HCT116 (cell line): Measurements from ENCODE around the gene BEGAIN. TPM values are rescaled to one million over a fixed set of nuclear protein-coding genes. Genes with fewer than 3 reads are reported as not detected.

Experiments
- ATAC-seq: fragments of 200-7000 bp; cut with Tn5 transposase; 2 replicates; pipeline ENCODE4 v1.9.1; 2020; ENCODE audit warnings: mild to moderate bottlenecking, moderate library complexity
- BruUV-seq: library from RNA; stranded (reverse); fragments of 400-500 nt; replicated peaks from 2 replicates; lab custom pipeline; 2021; lab: Mats Ljungman, UMichigan
- CTCF ChIA-PET: fragments of 300-600 bp; sonication (Branson Sonifier 250); formaldehyde crosslinking; loops from one replicate; lab custom pipeline; 2021; ENCODE audit warnings: antibody characterized with exemption; lab: Charles Lee
- POLR2A ChIA-PET: fragments of 300-600, 350-600 bp; sonication (Branson Sonifier 250); formaldehyde crosslinking; loops from one replicate; lab custom pipeline; 2021; ENCODE audit warnings: antibody characterized with exemption; lab: Charles Lee
- RAD21 ChIA-PET, 2 experiments: fragments of 300-600 bp; sonication (Branson Sonifier 250); formaldehyde crosslinking; loops; one replicate each; lab custom pipeline; 2023; ENCODE audit warnings: low total read pairs in 2 of 2; ENCODE audit not compliant: uncharacterized antibody in 2 of 2, unreplicated experiment in 2 of 2, low non-redundant PET in 1 of 2; lab: Charles Lee
- DNase-seq: peaks from one replicate; pipeline ENCODE4 v3.0.0-alpha.2; 2010; ENCODE audit warnings: low read depth, low spot score
- H2AFZ ChIP-seq: fragments of 200-600 bp; shearing (Covaris generic), sonication (generic); 2 replicates; pipeline ENCODE4 v1.6.1; 2017; ENCODE audit warnings: low read depth, mixed run types, mixed read lengths, antibody characterized with exemption, low read length; ENCODE audit not compliant: poor library complexity, severe bottlenecking
- H3K27ac ChIP-seq: 2 replicates; pipeline ENCODE4 v1.5.1; 2012; ENCODE audit warnings: low read depth, low read length
- H3K27me3 ChIP-seq: fragments of 200-600 bp; sonication (generic); 2 replicates; pipeline ENCODE4 v1.6.1; 2016; ENCODE audit warnings: mixed run types, low read length, mixed read lengths; ENCODE audit not compliant: insufficient read depth
- H3K36me3 ChIP-seq, 2 experiments: fragments of 200-500 bp in 1 of 2; fragments of 200-600 bp in 1 of 2; sonication (Bioruptor generic) in 1 of 2; sonication (generic) in 1 of 2; 2 replicates each; pipeline versions ENCODE4 v1.5.1 to v1.6.1; 2014 to 2016; ENCODE audit warnings: low read length in 2 of 2, inconsistent platforms in 1 of 2, mixed read lengths in 1 of 2, mixed run types in 1 of 2; ENCODE audit not compliant: insufficient read depth in 2 of 2, control insufficient read depth in 1 of 2
- H3K4me1 ChIP-seq, 2 experiments: fragments of 200-600 bp in 1 of 2; sonication (generic) in 1 of 2; 2 replicates each; pipeline versions ENCODE4 v1.5.1 to v1.6.1; 2012 to 2017; ENCODE audit warnings: low read length in 2 of 2, inconsistent platforms in 1 of 2, mild to moderate bottlenecking in 1 of 2, mixed read lengths in 1 of 2, mixed run types in 1 of 2, moderate library complexity in 1 of 2; ENCODE audit not compliant: insufficient read depth in 2 of 2, control insufficient read depth in 1 of 2
- H3K4me2 ChIP-seq: fragments of 200-600 bp; sonication (generic); 2 replicates; pipeline ENCODE4 v1.6.1; 2017; ENCODE audit warnings: mixed run types, low read length, mixed read lengths
- H3K4me3 ChIP-seq, 2 experiments: fragments of 200-600 bp in 1 of 2; sonication (generic) in 1 of 2; replicated peaks in 1 of 2; 2 replicates each; pipeline ENCODE4 v1.5.1; 2011 to 2016; ENCODE audit warnings: low read length in 2 of 2, control low read depth in 1 of 2, low read depth in 1 of 2, mild to moderate bottlenecking in 1 of 2, mixed read lengths in 1 of 2, mixed run types in 1 of 2
- H3K79me2 ChIP-seq: fragments of 200-600 bp; sonication (generic); 2 replicates; pipeline ENCODE4 v1.6.1; 2017; ENCODE audit warnings: mild to moderate bottlenecking, mixed run types, low read length, moderate library complexity, mixed read lengths; ENCODE audit not compliant: insufficient read depth
- H3K9ac ChIP-seq: fragments of 200-600 bp; sonication (generic); 2 replicates; pipeline ENCODE4 v1.6.1; 2016; ENCODE audit warnings: low read length, mixed read lengths
- H3K9me2 ChIP-seq: fragments of 200-600 bp; sonication (generic), shearing (Covaris generic); 2 replicates; pipeline ENCODE4 v1.6.1; 2017; ENCODE audit warnings: mixed run types, mild to moderate bottlenecking, moderate library complexity; ENCODE audit not compliant: insufficient read depth
- H3K9me3 ChIP-seq, 2 experiments: fragments of 200-500 bp in 1 of 2; fragments of 200-600 bp in 1 of 2; sonication (Bioruptor generic) in 1 of 2; sonication (generic) in 1 of 2; 2 replicates each; pipeline ENCODE4 v1.6.1; 2014 to 2017; ENCODE audit warnings: low read length in 2 of 2, mixed read lengths in 2 of 2, inconsistent platforms in 1 of 2, low read depth in 1 of 2, mild to moderate bottlenecking in 1 of 2, mixed run types in 1 of 2, moderate library complexity in 1 of 2; ENCODE audit not compliant: control insufficient read depth in 1 of 2, insufficient read depth in 1 of 2
- H4K20me1 ChIP-seq: fragments of 200-600 bp; sonication (generic), shearing (Covaris generic); 2 replicates; pipeline ENCODE4 v1.6.1; 2017; ENCODE audit warnings: mixed run types, mild to moderate bottlenecking, moderate library complexity; ENCODE audit not compliant: insufficient read depth
- CBX3 ChIP-seq: IDR thresholded peaks from 2 replicates; pipeline ENCODE4 v1.6.1; 2012; ENCODE audit warnings: low read depth
- EZH2phosphoT487 ChIP-seq: fragments of 200-600 bp; IDR thresholded peaks from 2 replicates; pipeline ENCODE4 v1.6.1; 2018; ENCODE audit warnings: antibody characterized with exemption, borderline replicate concordance
- JUND ChIP-seq: IDR thresholded peaks from 2 replicates; pipeline ENCODE4 v1.6.1; 2012
- POLR2AphosphoS5 ChIP-seq: IDR thresholded peaks from 2 replicates; pipeline ENCODE4 v1.6.1; 2011; ENCODE audit warnings: mild to moderate bottlenecking, low read depth, low read length, moderate library complexity
- RAD21 ChIP-seq: IDR thresholded peaks from 2 replicates; pipeline ENCODE4 v1.6.1; 2012; ENCODE audit warnings: low read depth, mild to moderate bottlenecking
- SRF ChIP-seq: IDR thresholded peaks from 2 replicates; pipeline ENCODE4 v1.6.1; 2012; ENCODE audit warnings: low read depth
- ZNF274 ChIP-seq: fragments of 200-500 bp; sonication (Bioruptor generic); IDR thresholded peaks from 2 replicates; pipeline ENCODE4 v1.6.1; 2014; ENCODE audit warnings: mild to moderate bottlenecking, low read depth, low read length, inconsistent platforms
- intact Hi-C: fragments of 100-400 bp; cut with micrococcal nuclease; formaldehyde crosslinking; loops from 2 replicates; pipeline ENCODE4 v1.10.0; 2022
- total RNA-seq: library from RNA; stranded (reverse); gene quantifications from one replicate; pipeline ENCODE4 v1.2.1, GENCODE V29; 2021; ENCODE audit not compliant: unreplicated experiment
- TF ChIP-seq, protein P1 (sequence below): IDR thresholded peaks from 2 replicates; pipeline ENCODE4 v1.6.1; 2012; ENCODE audit warnings: low read depth
- TF ChIP-seq, protein P2 (sequence below): IDR thresholded peaks from 2 replicates; pipeline ENCODE4 v1.6.1; 2011; ENCODE audit warnings: mild to moderate bottlenecking, low read length, moderate library complexity; ENCODE audit not compliant: insufficient replicate concordance; ENCODE audit errors: extremely low read depth
- TF ChIP-seq, protein P3 (sequence below): IDR thresholded peaks from 2 replicates; pipeline ENCODE4 v1.6.1; 2012

The BEGAIN gene
- total RNA-seq, 1 experiment from 2014 or later = 8.5 TPM

DNA sequence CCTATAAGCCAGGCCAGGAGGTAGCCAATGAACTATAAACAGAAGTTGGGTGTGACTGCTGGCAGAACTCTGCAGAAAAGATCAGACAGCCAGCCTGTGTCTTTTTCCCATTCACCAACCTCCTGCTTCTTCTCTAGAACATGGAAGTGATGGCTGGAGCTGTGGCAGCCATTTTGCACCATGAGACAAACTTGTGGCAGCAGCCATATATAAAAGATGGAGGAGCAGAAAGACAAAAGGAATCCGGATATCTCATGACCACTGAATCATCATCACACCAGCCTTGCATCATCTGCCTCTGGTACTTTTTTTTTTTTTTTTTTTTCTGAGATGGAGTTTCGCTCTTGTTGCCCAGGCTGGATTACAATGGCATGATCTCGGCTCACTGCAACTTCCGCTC lies 8.7 kb downstream of the BEGAIN start:
- RAD21 ChIA-PET = no interaction called here
- no peak overlapping the region for H3K4me2 ChIP-seq
- no peak overlapping the region for H3K27ac ChIP-seq
- H3K9ac ChIP-seq = no peak overlapping the region
- no peak for TF ChIP-seq RAD21
- no peak for TF ChIP-seq EZH2phosphoT487
- no peak for TF ChIP-seq ZNF274
- TF ChIP-seq, protein P1, sequence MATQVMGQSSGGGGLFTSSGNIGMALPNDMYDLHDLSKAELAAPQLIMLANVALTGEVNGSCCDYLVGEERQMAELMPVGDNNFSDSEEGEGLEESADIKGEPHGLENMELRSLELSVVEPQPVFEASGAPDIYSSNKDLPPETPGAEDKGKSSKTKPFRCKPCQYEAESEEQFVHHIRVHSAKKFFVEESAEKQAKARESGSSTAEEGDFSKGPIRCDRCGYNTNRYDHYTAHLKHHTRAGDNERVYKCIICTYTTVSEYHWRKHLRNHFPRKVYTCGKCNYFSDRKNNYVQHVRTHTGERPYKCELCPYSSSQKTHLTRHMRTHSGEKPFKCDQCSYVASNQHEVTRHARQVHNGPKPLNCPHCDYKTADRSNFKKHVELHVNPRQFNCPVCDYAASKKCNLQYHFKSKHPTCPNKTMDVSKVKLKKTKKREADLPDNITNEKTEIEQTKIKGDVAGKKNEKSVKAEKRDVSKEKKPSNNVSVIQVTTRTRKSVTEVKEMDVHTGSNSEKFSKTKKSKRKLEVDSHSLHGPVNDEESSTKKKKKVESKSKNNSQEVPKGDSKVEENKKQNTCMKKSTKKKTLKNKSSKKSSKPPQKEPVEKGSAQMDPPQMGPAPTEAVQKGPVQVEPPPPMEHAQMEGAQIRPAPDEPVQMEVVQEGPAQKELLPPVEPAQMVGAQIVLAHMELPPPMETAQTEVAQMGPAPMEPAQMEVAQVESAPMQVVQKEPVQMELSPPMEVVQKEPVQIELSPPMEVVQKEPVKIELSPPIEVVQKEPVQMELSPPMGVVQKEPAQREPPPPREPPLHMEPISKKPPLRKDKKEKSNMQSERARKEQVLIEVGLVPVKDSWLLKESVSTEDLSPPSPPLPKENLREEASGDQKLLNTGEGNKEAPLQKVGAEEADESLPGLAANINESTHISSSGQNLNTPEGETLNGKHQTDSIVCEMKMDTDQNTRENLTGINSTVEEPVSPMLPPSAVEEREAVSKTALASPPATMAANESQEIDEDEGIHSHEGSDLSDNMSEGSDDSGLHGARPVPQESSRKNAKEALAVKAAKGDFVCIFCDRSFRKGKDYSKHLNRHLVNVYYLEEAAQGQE = no peak
- TF ChIP-seq JUND = no peak
- TF ChIP-seq, protein P2, sequence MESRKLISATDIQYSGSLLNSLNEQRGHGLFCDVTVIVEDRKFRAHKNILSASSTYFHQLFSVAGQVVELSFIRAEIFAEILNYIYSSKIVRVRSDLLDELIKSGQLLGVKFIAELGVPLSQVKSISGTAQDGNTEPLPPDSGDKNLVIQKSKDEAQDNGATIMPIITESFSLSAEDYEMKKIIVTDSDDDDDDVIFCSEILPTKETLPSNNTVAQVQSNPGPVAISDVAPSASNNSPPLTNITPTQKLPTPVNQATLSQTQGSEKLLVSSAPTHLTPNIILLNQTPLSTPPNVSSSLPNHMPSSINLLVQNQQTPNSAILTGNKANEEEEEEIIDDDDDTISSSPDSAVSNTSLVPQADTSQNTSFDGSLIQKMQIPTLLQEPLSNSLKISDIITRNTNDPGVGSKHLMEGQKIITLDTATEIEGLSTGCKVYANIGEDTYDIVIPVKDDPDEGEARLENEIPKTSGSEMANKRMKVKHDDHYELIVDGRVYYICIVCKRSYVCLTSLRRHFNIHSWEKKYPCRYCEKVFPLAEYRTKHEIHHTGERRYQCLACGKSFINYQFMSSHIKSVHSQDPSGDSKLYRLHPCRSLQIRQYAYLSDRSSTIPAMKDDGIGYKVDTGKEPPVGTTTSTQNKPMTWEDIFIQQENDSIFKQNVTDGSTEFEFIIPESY = no peak
- no peak for TF ChIP-seq POLR2AphosphoS5
- TF ChIP-seq, protein P3, sequence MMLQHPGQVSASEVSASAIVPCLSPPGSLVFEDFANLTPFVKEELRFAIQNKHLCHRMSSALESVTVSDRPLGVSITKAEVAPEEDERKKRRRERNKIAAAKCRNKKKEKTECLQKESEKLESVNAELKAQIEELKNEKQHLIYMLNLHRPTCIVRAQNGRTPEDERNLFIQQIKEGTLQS = no peak
- TF ChIP-seq CBX3 = no peak
- TF ChIP-seq SRF = no peak
- POLR2A ChIA-PET = no interaction called here
- no peaks in the 10 kb centered on the region for H3K4me1 ChIP-seq
- ATAC-seq (no peak), DNase-seq (no peak)
- CTCF ChIA-PET = no interaction called here
- intact Hi-C loops = no loop called here
- no peaks in the 10 kb centered on the region for H3K36me3 ChIP-seq
- H4K20me1 ChIP-seq = no peaks in the 10 kb centered on the region
- no peaks in the 10 kb centered on the region for H3K27me3 ChIP-seq
- no peaks in the 10 kb centered on the region for H3K9me2 ChIP-seq
- H3K9me3 ChIP-seq = no peaks in the 10 kb centered on the region
- H2AFZ ChIP-seq = no peak overlapping the region
- BruUV-seq = no TSS peak
- no peak overlapping the region for H3K4me3 ChIP-seq
- H3K79me2 ChIP-seq = no peaks in the 10 kb centered on the region
